HG03097 (cell line): ENCODE data around the gene PTRH1.

Source experiments
- ATAC-seq: cut with Tn5 transposase; IDR thresholded peaks from one replicate; pipeline ENCODE4 v1.9.1; 2021; ENCODE audit not compliant: unreplicated experiment, low FRiP score

PTRH1 gene

DNA sequence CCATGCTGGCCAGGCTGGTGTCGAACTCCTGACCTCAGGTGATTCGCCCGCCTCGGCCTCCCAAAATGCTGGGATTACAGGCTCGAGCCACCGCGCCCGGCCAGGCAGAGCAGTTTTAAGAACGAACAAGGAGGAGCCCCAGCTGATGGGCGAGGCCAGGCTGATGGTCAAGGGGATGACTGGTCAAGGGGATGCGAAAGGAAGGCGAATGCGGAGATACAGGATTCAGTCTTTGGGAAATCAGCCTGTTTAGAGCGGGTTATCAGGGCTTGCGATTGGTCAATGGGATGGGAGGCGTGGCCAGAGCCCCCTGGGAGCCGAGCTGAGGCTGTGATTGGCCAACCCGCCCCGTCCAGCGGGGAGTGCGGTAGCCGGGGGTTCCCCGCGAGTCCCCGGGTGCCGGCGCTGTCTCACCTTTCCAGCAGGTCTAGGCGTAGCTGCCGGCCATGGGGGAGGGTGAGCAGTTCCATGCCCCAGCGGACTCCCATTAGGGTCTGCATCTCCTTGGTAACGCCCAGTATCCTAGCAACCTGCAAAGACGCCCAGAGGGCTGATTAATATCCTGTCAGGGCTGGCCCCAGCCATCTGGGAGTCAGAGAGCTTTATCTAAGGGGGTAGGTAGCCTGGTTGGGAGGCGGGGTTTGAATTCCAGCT is 27.1 kb upstream of the PTRH1 start:
- no peak for ATAC-seq

- ATAC-seq, result no peak
Measured at GRCh38 chr9:127741831-127742434, 26.5 kb upstream of the PTRH1 start.

DNA sequence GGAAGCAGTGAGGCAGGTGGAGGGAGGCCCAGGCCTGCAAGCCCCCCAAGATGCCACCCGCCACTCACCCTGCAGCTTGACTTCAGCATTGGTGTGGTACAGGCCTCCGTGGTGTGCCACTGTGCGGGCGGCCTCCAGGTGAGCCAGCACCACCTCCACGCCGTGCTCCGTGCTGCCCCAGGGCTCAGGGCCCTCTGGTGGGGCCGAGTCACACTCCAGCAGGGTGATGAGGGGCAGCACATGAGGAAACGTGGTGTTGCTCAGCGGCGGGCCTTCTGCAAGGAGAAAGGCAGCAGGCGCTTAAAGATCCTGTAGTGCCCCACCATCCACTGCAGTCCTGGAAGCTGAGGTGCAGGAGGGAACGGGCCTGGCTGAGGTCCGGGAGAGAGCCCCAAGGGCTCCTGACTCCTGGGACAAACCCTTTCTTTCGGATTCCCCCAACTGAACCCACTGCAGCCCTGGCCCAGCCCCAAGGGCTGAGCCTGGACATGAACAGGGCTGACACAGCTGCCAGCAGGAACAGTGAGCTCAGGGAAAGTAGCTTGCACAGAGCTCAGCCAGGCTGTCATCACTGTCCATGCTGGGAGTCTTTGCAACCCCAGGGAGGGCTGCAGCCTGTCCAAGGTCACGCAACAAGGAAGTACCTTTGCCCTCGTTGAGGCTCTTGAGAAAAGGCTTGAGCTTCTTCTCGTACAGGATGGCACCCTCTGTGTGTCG is 24.3 kb upstream of the PTRH1 start:
- ATAC-seq, result no peak

DNA sequence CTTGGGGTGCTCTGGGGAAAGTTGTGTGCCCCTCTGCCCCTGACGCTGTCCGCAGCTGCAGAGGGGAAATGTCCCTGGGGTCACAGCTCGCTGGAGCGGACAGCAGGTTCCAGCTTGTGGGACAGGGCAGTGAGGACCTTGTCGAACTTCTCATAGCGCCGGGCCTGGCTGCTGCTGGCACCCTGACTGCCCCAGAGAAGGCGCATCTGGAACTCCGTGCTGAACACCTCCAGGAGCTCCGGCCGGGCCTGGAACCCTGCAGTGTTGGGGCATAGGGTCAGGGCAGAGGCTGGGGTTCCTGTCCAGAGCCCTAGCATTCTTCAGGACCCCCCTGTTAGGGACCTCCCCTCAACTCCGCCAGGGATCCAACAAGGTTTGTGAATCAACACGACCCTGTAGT is 23.2 kb upstream of the PTRH1 start:
- no peak for ATAC-seq

- peak; percentile 8 for ATAC-seq
Measured at GRCh38 chr9:127735530-127736185, 20.2 kb upstream of the PTRH1 start.

- ATAC-seq, result peak; percentile 81
Measured at GRCh38 chr9:127734747-127735529, 19.5 kb upstream of the PTRH1 start, which contains the start of gene TOR2A. Gene TOR2A (minus strand): TSS chr9:127735294. CDS start chr9:127735270, 24 bp downstream.

GRCh38 chr9:127734247-127734746 is 18.8 kb upstream of the PTRH1 start:
- peak; percentile 15 for ATAC-seq

DNA sequence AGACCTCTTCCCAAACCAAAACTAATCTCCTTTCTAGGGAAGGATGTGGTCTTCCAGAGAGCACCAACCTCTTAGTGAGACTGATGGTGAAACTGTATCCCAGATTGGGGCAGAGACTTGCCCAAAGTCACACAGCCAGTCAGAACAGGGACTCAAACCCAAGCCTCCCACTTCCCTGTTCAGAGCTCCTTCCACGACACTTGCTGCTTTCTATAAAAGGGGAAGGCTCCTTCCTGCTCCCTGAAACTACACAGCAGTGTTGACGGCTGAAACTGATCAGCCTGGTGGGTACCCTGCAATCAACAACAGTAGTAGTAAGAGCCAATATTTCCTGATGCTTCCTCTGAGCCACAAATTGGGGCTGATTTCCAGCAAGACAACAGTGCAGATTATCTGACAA is 18.2 kb upstream of the PTRH1 start:
- no peak for ATAC-seq

GRCh38 chr9:127732444-127732843 is 17.0 kb upstream of the PTRH1 start:
- no peak for ATAC-seq

GRCh38 chr9:127731938-127732337 is 16.5 kb upstream of the PTRH1 start:
- no peak for ATAC-seq

GRCh38 chr9:127730799-127731410 is 15.4 kb upstream of the PTRH1 start:
- no peak for ATAC-seq

GRCh38 chr9:127730262-127730661 is 14.8 kb upstream of the PTRH1 start:
- ATAC-seq, result no peak

- ATAC-seq, result no peak
Measured at GRCh38 chr9:127729522-127730256, 14.2 kb upstream of the PTRH1 start.

DNA sequence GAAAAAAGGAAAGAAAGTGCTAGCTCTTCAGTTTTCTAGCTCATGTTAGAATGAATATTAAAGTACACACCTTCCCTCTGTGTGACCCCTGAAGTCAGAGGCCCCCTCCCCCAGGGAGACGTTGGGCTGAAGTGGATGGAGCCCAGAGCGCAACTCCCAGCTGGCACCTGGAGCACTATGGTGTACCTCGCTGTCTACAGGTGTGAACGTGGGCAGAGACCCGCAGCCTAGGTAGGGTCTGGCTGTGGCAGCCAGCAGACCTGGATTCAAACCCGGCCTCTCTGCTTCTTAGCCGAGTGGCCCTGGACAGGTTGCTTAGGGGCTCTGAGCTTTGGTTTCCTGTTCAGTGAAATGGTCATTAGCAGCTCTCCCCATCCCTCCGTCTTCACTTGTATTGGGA is 13.3 kb upstream of the PTRH1 start:
- ATAC-seq, result no peak

GRCh38 chr9:127726871-127727270 is 11.4 kb upstream of the PTRH1 start:
- ATAC-seq, result no peak

DNA sequence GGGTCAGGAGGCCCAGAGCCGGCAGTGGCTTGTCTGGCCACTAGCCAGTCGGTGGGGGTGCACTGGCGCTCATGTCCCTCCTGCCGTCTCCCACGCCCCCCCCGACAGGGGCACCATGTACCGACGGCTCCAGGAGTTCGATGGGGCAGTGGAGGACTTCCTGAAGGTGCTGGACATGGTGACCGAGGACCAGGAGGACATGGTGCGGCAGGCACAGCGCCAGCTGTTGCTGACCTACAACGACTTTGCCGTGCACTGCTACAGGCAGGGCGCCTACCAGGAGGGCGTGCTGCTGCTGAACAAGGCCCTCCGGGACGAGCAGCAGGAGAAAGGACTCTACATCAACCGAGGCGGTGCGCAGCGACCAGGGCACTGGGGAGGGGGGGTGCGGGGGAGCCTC is 8.5 kb upstream of the PTRH1 start:
- ATAC-seq, result no peak

- ATAC-seq, result no peak
Measured at GRCh38 chr9:127723444-127723843, 8.0 kb upstream of the PTRH1 start.

DNA sequence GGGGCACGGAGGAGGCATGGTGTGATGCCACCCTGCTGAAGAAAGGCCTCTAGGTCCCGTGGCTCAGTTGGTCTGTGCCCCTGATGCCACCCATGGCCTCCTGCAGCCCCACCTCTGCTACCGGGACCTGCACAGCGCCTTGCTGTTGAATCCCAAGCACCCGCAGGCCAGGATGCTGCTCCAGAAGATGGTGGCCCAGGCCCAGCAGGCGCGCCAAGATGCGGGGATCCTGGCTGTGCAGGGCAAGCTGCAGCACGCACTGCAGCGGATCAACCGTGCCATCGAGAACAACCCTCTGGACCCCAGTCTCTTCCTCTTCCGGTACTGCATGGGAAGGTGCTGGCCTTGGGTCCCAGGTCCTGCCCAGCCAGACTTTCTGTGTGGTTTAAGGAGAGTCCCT is 7.5 kb upstream of the PTRH1 start:
- ATAC-seq, result no peak

DNA sequence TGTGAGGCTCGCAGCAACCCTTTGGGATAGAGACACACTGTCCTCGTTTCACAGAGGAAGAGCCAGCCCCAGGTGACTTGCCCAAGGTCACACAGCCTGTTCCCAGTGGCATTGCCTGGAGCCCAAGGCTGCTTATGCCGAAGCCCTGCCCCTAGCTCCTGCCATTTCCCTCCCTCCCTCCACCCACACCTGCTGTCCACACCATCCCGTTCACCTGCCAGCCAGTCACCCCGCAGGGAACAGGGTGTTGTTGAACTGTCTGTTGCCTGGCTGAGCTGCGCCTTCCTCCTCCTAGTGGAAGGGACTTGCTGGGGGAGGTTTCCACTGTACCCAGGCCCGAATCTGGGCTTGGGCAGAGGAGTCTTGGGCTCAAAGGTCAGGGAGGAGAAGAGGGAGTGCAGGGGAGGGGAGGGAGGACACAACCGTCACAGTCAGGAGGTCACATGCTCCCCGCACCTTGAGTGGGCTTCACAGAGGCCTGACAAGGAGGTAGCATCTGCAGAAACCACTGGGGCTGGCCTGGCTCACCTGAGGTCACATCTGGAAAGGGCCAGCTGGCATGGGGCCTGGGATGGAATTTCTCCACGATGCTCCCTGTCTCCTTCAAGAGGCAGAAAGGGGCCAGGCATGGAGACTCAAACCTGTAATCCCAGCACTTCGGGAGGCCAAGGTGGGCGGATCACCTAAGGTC is 6.7 kb upstream of the PTRH1 start:
- no peak for ATAC-seq
